Measurements from ENCODE around the gene EMP2.

The EMP2 gene

GRCh38 chr16:10620120-10620519 lies 39.7 kb upstream of the EMP2 start:
- H4K20me1 ChIP-seq (ENCODE audit: insufficient read depth, low read length, poor library complexity, severe bottlenecking): no peaks in the 10 kb centered on the region
- H3K9me3 ChIP-seq (ENCODE audit: insufficient read depth, low read depth, low read length): no peaks in the 10 kb centered on the region
- no peak overlapping the region for H3K4me2 ChIP-seq (ENCODE audit: low read depth, low read length, poor library complexity, severe bottlenecking)
- no peak overlapping the region for H2AFZ ChIP-seq (ENCODE audit: low read length)
- H3K4me3 ChIP-seq (ENCODE audit: low read length, poor library complexity, severe bottlenecking): no peak overlapping the region
- H3K36me3 ChIP-seq (ENCODE audit: insufficient read depth, low read length): no peaks in the 10 kb centered on the region
- no peaks in the 10 kb centered on the region for H3K27me3 ChIP-seq (ENCODE audit: insufficient read depth, low read length, poor library complexity, severe bottlenecking)
- H3F3A ChIP-seq (ENCODE audit: low read depth): no peaks in the 10 kb centered on the region
- H3K4me1 ChIP-seq (ENCODE audit: insufficient read depth, low read length, poor library complexity, severe bottlenecking): no peaks in the 10 kb centered on the region
- H3K9ac ChIP-seq (ENCODE audit: low read depth, low read length, poor library complexity, severe bottlenecking): no peak overlapping the region
- H3K79me2 ChIP-seq (ENCODE audit: insufficient read depth, low read length): no peaks in the 10 kb centered on the region
- TF ChIP-seq EZH2phosphoT487 (IDR thresholded peaks at IDR 0.05; ENCODE audit: borderline replicate concordance): no peak
- TF ChIP-seq, protein P1, sequence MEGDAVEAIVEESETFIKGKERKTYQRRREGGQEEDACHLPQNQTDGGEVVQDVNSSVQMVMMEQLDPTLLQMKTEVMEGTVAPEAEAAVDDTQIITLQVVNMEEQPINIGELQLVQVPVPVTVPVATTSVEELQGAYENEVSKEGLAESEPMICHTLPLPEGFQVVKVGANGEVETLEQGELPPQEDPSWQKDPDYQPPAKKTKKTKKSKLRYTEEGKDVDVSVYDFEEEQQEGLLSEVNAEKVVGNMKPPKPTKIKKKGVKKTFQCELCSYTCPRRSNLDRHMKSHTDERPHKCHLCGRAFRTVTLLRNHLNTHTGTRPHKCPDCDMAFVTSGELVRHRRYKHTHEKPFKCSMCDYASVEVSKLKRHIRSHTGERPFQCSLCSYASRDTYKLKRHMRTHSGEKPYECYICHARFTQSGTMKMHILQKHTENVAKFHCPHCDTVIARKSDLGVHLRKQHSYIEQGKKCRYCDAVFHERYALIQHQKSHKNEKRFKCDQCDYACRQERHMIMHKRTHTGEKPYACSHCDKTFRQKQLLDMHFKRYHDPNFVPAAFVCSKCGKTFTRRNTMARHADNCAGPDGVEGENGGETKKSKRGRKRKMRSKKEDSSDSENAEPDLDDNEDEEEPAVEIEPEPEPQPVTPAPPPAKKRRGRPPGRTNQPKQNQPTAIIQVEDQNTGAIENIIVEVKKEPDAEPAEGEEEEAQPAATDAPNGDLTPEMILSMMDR (conservative IDR thresholded peaks at IDR 0.05; ENCODE audit: low read length): no peak
- H3K9me2 ChIP-seq (replicated peaks; ENCODE audit: low read depth, low read length): no peaks in the 10 kb centered on the region

- Histone ChIP-seq H3K36me3 (ENCODE audit: insufficient read depth, low read length) (no peaks in the 10 kb centered on the region), H3K4me1 (ENCODE audit: insufficient read depth, low read length, poor library complexity, severe bottlenecking) (no peaks in the 10 kb centered on the region), H3K9ac (ENCODE audit: low read depth, low read length, poor library complexity, severe bottlenecking) (no peak overlapping the region), H3F3A (ENCODE audit: low read depth) (no peaks in the 10 kb centered on the region), H2AFZ (ENCODE audit: low read length) (no peak overlapping the region), H3K9me2 (replicated peaks; ENCODE audit: low read depth, low read length) (no peaks in the 10 kb centered on the region), H3K9me3 (ENCODE audit: insufficient read depth, low read depth, low read length) (no peaks in the 10 kb centered on the region), H3K4me3 (ENCODE audit: low read length, poor library complexity, severe bottlenecking) (no peak overlapping the region), H4K20me1 (ENCODE audit: insufficient read depth, low read length, poor library complexity, severe bottlenecking) (no peaks in the 10 kb centered on the region), H3K4me2 (ENCODE audit: low read depth, low read length, poor library complexity, severe bottlenecking) (no peak overlapping the region), H3K27me3 (ENCODE audit: insufficient read depth, low read length, poor library complexity, severe bottlenecking) (no peaks in the 10 kb centered on the region), H3K79me2 (ENCODE audit: insufficient read depth, low read length) (no peaks in the 10 kb centered on the region)
- TF ChIP-seq, protein P1 (conservative IDR thresholded peaks at IDR 0.05; ENCODE audit: low read length): no peak
- TF ChIP-seq EZH2phosphoT487 (IDR thresholded peaks at IDR 0.05; ENCODE audit: borderline replicate concordance): no peak
These were observed 39.0 kb upstream of the EMP2 start for GRCh38 chr16:10619271-10619849.

- H3K9me2 ChIP-seq (replicated peaks; ENCODE audit: low read depth, low read length): no peaks in the 10 kb centered on the region
- H3K27me3 ChIP-seq (ENCODE audit: insufficient read depth, low read length, poor library complexity, severe bottlenecking): no peaks in the 10 kb centered on the region
- no peaks in the 10 kb centered on the region for H3K4me1 ChIP-seq (ENCODE audit: insufficient read depth, low read length, poor library complexity, severe bottlenecking)
- H3K4me3 ChIP-seq (ENCODE audit: low read length, poor library complexity, severe bottlenecking): no peak overlapping the region
- H4K20me1 ChIP-seq (ENCODE audit: insufficient read depth, low read length, poor library complexity, severe bottlenecking): no peaks in the 10 kb centered on the region
- TF ChIP-seq EZH2phosphoT487 (IDR thresholded peaks at IDR 0.05; ENCODE audit: borderline replicate concordance): no peak
- TF ChIP-seq, protein P1 (conservative IDR thresholded peaks at IDR 0.05; ENCODE audit: low read length): no peak
- no peak overlapping the region for H3K9ac ChIP-seq (ENCODE audit: low read depth, low read length, poor library complexity, severe bottlenecking)
- H3K4me2 ChIP-seq (ENCODE audit: low read depth, low read length, poor library complexity, severe bottlenecking): no peak overlapping the region
- H3K79me2 ChIP-seq (ENCODE audit: insufficient read depth, low read length): no peaks in the 10 kb centered on the region
- no peaks in the 10 kb centered on the region for H3F3A ChIP-seq (ENCODE audit: low read depth)
- no peaks in the 10 kb centered on the region for H3K9me3 ChIP-seq (ENCODE audit: insufficient read depth, low read depth, low read length)
- no peak overlapping the region for H2AFZ ChIP-seq (ENCODE audit: low read length)
- no peaks in the 10 kb centered on the region for H3K36me3 ChIP-seq (ENCODE audit: insufficient read depth, low read length)
These were observed 38.4 kb upstream of the EMP2 start for GRCh38 chr16:10618710-10619209.

All from Loucy (cell line).